ENCODE measurements around the gene TRIP10. TPM values are rescaled to one million over a fixed set of nuclear protein-coding genes. Genes with fewer than 3 reads are reported as not detected.
A peak's percentile ranks its signal among the peaks of the same experiment; 100 is the strongest.

TRIP10 gene
- total RNA-seq, 1 experiment from 2014 or later, result 96.6 TPM

DNA sequence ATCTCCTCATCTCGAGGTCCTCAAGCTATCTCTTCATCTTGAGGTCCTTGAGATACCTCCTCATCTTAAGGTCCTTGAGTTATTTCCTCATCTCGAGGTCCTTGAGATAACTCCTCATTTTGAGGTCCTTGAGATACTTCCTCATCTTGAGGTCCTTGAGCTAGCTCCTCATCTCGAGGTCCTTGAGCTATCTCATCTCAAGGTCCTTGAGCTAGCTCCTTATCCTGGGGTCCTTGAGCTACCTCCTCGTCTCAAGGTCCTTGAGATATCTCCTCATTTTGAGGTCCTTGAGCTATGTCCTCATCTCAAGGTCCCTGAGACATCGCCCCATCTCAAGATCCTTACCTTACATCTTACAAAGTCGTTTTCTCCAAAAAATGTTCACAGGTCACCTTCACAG lies 51.8 kb downstream of the TRIP10 start:
- H3K4me3 ChIP-seq (ENCODE audit: low read length), result no peak overlapping the region
- H3K79me2 ChIP-seq (ENCODE audit: low read length), result no peaks in the 10 kb centered on the region
- H4K20me1 ChIP-seq (ENCODE audit: low read length), result no peaks in the 10 kb centered on the region
- no peak for ATAC-seq
- no peaks in the 10 kb centered on the region for H3K9me3 ChIP-seq (ENCODE audit: low read length)
- ChIA-PET CTCF (no interaction called here), POLR2A (ENCODE audit: unreplicated experiment) (no interaction called here)
- H3K4me2 ChIP-seq (ENCODE audit: low read length), result no peak overlapping the region
- H3K27me3 ChIP-seq (ENCODE audit: low read length), result no peaks in the 10 kb centered on the region
- no peaks in the 10 kb centered on the region for H3K9me2 ChIP-seq (replicated peaks; ENCODE audit: low read length)
- no peak overlapping the region for H3K27ac ChIP-seq (ENCODE audit: low read length)
- TF ChIP-seq CTCF (conservative IDR thresholded peaks at IDR 0.05; ENCODE audit: low read depth, low read length) (no peak), EZH2 (IDR thresholded peaks at IDR 0.05; ENCODE audit: low read length, unreplicated experiment) (no peak), EZH2phosphoT487 (IDR thresholded peaks at IDR 0.05; ENCODE audit: borderline replicate concordance, low read length) (no peak)
- BruUV-seq (replicated peaks), result no TSS peak
- H3K9ac ChIP-seq (ENCODE audit: low read length), result no peak overlapping the region
- no peaks in the 10 kb centered on the region for H3K36me3 ChIP-seq (ENCODE audit: low read depth, low read length)
- no peaks in the 10 kb centered on the region for H3K4me1 ChIP-seq (ENCODE audit: insufficient read depth, low read length)
- DNase-seq, result no peak
- no peaks in the 10 kb centered on the region for H3F3A ChIP-seq (ENCODE audit: low read length, unreplicated experiment)
- intact Hi-C loops (cut with micrococcal nuclease), result no loop called here
- no peak overlapping the region for H2AFZ ChIP-seq (ENCODE audit: low read length)

- BruUV-seq (replicated peaks), result no TSS peak
Observed at GRCh38 chr19:6793411-6793810, 53.9 kb downstream of the TRIP10 start.

GRCh38 chr19:6793973-6794372 lies 54.5 kb downstream of the TRIP10 start:
- ChIA-PET CTCF (no interaction called here), POLR2A (ENCODE audit: unreplicated experiment) (no interaction called here)
- TF ChIP-seq CTCF (conservative IDR thresholded peaks at IDR 0.05; ENCODE audit: low read depth, low read length) (no peak), EZH2 (IDR thresholded peaks at IDR 0.05; ENCODE audit: low read length, unreplicated experiment) (no peak), EZH2phosphoT487 (IDR thresholded peaks at IDR 0.05; ENCODE audit: borderline replicate concordance, low read length) (no peak)
- no peak overlapping the region for H3K9ac ChIP-seq (ENCODE audit: low read length)
- no peak overlapping the region for H3K27ac ChIP-seq (ENCODE audit: low read length)
- no peaks in the 10 kb centered on the region for H3K9me3 ChIP-seq (ENCODE audit: low read length)
- no peaks in the 10 kb centered on the region for H3F3A ChIP-seq (ENCODE audit: low read length, unreplicated experiment)
- DNase-seq (no peak), ATAC-seq (no peak)
- no peaks in the 10 kb centered on the region for H3K36me3 ChIP-seq (ENCODE audit: low read depth, low read length)
- no peaks in the 10 kb centered on the region for H3K79me2 ChIP-seq (ENCODE audit: low read length)
- no peak overlapping the region for H2AFZ ChIP-seq (ENCODE audit: low read length)
- intact Hi-C loops (cut with micrococcal nuclease), result no loop called here
- no TSS peak for BruUV-seq (replicated peaks)
- no peak overlapping the region for H3K4me2 ChIP-seq (ENCODE audit: low read length)
- H3K4me3 ChIP-seq (ENCODE audit: low read length), result no peak overlapping the region
- no peaks in the 10 kb centered on the region for H4K20me1 ChIP-seq (ENCODE audit: low read length)
- H3K4me1 ChIP-seq (ENCODE audit: insufficient read depth, low read length), result no peaks in the 10 kb centered on the region
- no peaks in the 10 kb centered on the region for H3K9me2 ChIP-seq (replicated peaks; ENCODE audit: low read length)
- no peaks in the 10 kb centered on the region for H3K27me3 ChIP-seq (ENCODE audit: low read length)

More at GRCh38 chr19:6793411-6793810, 53.9 kb downstream of the TRIP10 start:
- Histone ChIP-seq H3K9me2 (replicated peaks; ENCODE audit: low read length) (no peaks in the 10 kb centered on the region), H3F3A (ENCODE audit: low read length, unreplicated experiment) (no peaks in the 10 kb centered on the region), H3K27me3 (ENCODE audit: low read length) (no peaks in the 10 kb centered on the region), H3K4me1 (ENCODE audit: insufficient read depth, low read length) (no peaks in the 10 kb centered on the region), H3K9ac (ENCODE audit: low read length) (no peak overlapping the region), H3K4me2 (ENCODE audit: low read length) (no peak overlapping the region; the same call in 1 of the 2 replicates), H3K27ac (ENCODE audit: low read length) (no peak overlapping the region), H4K20me1 (ENCODE audit: low read length) (no peaks in the 10 kb centered on the region), H2AFZ (ENCODE audit: low read length) (peak overlapping the region; percentile 12; the same call in 1 of the 2 replicates), H3K36me3 (ENCODE audit: low read depth, low read length) (no peaks in the 10 kb centered on the region), H3K79me2 (ENCODE audit: low read length) (no peaks in the 10 kb centered on the region), H3K4me3 (ENCODE audit: low read length) (no peak overlapping the region), H3K9me3 (ENCODE audit: low read length) (no peaks in the 10 kb centered on the region)
- DNase-seq (no peak), ATAC-seq (no peak)
- intact Hi-C loops (cut with micrococcal nuclease), result no loop called here
- no peak for TF ChIP-seq EZH2 (IDR thresholded peaks at IDR 0.05; ENCODE audit: low read length, unreplicated experiment)
- no peak for TF ChIP-seq CTCF (conservative IDR thresholded peaks at IDR 0.05; ENCODE audit: low read depth, low read length)
- no peak for TF ChIP-seq EZH2phosphoT487 (IDR thresholded peaks at IDR 0.05; ENCODE audit: borderline replicate concordance, low read length)
- ChIA-PET POLR2A (ENCODE audit: unreplicated experiment) (no interaction called here), CTCF (no interaction called here)
